T-helper 2 cell (primary cell): ENCODE measurements around the gene BAIAP2L1.

Experiments
- DNase-seq, 5 experiments: peaks; one replicate each; pipeline versions ENCODE4 v3.0.0 to v3.0.0-alpha.2; 2012 to 2022

BAIAP2L1 gene

DNA sequence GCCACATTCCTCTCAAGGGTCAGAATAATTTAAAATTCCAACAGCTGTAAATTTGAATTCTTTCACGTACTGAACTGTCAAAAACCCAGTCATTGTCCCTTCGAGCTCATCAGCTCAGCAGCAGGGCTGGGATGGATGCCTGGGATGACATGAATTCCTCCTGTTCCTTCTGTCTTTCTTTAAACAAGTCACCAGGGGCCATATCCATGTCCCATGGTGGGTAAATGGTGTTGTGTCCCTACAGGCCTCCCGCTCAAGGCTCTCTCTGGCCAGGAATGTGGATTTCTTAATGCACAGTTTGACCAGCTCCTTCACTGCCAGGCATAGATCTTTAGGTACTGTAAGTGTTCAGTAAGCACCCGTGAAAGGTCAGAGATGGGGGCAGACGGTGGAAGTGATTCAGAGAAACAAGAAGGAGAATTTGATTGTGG is 135.0 kb downstream of the BAIAP2L1 start:
- no peak for DNase-seq

DNA sequence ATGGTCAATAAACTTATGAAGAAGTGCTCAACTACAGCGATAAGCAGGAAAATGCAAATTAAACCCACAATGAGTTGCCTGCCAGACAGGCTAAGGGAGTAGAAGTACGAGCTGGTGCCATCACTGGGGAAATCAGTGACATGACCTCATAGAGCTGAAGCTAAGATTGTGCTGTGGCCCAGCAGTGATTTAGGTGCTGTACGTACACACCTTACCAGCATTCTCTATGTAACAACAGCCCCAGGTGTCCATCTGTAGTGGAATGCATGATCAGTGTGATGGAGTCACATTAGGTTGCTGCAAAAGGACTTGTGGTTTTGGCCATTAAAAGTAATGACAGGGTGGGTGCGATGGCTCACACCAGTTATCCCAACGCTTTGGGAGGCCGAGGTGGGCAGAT is 143.2 kb downstream of the BAIAP2L1 start:
- no peak for DNase-seq

DNA sequence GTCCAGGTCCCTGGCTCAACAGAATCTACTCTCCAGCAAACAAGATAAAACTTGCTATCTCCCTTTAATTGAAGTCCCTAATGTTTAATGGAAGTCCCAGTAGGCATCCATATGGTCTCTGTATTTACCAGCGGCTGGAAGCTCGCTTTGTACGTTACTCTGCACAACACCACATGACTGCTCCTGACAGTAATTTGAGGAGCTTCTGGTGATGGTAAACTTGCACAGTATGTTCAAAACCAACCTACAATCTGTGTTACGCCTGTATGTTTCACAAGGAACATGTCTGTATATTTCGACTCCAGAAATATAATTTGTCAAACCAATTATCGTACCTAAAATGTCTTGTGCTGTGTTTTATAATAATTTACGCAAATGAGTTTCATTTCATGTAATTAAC is 144.5 kb downstream of the BAIAP2L1 start:
- no peak for DNase-seq

DNA sequence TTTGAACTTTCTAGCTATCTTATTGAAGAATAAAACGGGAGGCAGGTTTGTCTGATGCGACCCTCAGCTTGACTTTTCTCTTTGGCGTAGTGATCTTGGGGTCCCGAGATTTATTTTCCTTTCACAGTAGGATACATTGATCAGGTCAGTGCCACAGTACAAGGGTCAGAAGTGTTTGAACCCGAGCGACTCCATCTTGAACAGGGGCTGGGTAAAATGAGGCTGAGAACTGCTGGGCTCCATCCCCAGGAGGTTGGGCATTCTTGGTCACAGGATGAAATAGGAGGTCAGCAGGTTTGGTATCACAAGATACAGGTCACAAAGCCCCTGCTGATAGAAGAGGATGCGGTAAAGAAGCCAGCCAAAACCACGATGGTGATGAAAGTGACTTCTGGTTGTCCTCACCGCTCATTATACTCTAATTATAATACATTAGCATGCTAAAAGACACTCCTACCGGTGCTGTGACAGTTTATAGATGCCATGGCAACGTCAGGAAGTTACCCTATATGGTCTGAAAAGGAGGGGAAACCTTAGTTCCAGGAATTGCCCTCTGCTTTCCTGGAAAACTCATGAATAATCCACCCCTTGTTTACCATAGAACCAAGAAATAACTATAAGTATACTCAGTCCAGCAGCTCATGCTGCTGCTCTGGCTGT is 145.8 kb downstream of the BAIAP2L1 start:
- DNase-seq: peak in 1 of 5 experiments; percentile 74

DNA sequence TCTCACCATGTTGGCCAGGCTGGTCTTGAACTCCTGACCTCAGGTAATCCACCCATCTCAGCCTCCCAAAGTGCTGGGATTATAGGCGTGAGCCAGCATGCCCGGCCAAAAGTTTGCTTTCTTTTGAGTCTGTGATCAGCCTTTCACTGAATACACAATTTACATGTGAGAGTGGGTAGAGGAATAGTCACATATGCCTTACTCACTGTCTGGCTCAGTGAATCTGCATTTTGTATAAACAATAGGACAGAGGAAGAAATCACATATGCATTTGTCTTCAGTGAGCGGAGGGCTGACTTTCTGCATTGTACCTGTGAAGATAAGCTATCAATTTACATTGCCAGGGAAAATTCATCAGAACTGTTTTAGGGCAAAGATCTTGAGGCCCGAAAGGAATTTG is 146.4 kb downstream of the BAIAP2L1 start:
- DNase-seq: no peak

DNA sequence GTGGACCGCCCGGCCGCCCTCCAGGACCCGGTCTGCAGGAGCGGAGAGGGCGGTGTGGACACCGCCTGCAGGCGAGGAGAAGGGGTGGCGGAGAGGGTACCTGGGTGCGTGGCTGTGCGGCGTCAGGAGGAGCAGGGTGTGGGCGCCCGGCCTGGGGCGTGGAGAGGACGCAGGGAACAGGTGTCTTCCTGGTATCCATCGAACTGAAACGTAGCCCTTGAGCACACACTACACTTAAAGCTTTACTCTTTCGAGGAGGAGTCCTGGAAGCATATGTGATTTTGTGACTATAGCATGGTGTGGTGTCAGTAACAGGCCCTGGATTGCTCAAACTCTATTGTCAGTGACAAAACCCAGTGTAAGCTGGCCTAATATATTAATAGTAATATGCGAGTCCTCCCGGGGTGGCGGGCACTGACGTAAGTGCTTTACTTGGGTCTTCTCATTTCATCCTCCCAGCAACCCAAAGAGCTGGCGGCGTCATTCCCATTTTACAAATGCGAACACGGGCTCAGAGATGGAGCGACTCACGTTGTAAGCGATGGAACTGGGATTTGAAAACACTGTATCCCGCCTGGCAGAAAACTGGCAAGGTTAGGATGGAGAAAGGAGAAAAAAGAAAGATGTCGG is 148.3 kb downstream of the BAIAP2L1 start:
- DNase-seq: no peak

DNA sequence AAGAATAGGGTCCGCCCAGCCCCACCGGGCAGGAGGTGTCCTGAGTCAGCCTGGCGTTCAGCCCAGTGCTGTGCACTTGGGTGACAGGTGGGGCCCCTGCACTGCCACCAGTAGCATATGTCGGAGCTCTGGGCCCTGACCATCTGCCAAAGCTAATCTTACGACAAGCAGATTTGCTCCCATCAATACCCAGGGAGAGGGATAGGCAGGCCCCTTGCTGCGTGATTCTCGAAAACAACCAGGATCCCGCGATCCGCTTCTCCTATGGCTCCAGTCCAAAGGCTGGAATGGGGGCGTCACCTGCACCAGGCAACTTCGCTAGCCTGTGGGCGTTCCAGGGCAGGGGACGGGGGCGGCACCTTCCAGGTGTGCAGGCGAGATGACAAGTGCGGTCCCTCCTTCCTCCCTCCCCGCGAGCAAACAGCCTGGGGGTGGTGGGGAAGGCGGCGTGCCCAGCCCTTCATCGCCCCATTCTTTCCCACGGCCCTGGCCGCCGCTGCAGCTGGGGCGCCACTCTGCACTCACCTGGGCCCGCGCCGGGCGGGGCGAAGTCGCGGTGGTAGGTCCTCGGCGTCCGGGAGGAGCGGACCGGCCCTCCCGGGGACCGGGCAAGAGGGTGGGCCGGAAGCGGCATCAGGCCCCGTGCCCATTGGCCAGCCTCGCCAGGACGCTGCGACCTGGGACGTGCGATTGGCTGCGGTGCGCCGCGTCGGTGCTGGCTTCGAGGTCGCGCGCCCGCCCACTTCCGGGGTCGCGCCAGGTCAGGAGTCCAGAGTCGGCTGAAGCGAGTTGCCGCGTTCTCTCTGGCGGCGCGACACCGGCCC is 149.1 kb downstream of the BAIAP2L1 start, which contains the start of gene TECPR1:
TSS of gene TECPR1 (minus strand) at position 632 of the 824 bp plus-strand sequence. CDS start 6,086 bp downstream, outside the sequence.
- DNase-seq: peak; percentile 82 to 93 (median 84)

DNA sequence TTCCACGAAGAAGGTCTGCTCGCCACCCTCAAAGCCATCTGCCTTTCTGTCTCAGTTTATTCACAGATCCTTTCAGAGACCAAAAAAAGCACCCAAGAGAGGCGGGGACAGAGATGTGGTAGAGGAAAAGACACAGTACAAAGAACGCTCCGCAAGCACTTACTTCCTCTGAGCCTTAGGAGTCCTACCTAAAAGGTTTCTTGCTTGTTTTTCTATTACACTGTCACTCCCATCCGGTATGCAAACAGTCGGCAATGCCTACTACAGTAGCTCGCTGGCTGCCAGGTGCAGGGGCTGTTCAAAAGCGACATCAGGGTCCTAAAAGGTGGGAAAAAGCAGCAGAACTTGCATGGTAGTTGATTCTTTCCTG is 149.7 kb downstream of the BAIAP2L1 start:
- DNase-seq: peak in 3 of 5 experiments; percentile 18 to 83 (median 54)

DNA sequence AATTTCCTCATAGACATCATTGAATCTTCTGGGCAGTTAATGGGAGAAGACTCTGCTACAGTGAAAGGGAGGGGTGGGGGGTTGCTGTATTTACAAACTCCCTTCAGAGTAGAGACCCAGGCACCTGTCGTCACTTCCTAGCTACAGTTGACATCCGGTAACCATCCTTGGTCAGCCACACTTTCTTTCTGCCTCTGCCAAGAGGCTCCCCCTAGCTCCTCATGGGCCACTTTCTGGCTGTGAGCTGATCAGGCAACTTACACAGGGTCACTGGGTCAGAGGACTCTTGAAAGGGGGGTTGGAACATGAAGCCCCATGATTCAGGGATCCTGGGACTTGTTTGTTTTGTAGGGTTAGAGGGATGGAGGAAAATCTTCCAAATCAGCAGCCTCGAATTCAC is 150.1 kb downstream of the BAIAP2L1 start:
- peak in 3 of 5 experiments; percentile 27 to 84 (median 38) for DNase-seq

DNA sequence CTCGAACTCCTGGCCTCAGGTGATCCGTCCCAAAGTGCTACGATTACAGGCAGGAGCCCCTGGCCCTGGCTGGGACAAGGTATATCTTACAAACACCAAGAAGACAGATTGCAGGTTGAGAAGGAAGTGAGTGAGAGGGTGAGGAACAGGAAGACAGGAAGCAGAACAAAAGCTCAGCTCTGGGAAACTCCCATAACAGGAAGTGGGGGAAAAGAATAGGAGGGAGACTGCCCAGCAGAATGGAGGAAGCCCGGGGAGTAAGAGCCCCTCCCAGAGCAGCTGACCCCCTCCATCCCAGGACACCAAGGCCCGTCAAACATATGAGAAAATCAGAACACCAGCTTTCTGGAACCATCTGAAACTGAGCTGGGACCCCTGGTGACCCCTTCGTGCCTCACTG is 151.8 kb downstream of the BAIAP2L1 start:
- no peak for DNase-seq

DNA sequence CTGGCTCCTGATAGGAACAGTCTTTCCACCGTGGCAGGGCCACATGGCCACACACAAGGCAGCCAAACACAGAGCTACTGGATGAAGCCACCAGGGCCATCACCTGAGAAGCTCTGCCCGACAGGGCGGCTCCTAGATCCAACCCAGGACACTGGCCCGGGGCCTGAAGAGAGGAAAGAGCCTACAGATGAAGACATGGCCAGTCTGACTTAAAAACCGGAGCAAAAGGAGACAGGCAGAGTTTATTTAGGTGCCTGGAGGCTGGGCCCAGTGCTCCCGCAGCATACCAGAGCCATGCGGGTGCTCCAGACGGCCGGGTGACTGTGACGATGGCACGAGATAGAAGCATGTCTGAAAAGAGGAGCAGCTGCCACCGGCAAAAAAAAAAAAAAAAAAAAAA is 152.7 kb downstream of the BAIAP2L1 start:
- DNase-seq: no peak

DNA sequence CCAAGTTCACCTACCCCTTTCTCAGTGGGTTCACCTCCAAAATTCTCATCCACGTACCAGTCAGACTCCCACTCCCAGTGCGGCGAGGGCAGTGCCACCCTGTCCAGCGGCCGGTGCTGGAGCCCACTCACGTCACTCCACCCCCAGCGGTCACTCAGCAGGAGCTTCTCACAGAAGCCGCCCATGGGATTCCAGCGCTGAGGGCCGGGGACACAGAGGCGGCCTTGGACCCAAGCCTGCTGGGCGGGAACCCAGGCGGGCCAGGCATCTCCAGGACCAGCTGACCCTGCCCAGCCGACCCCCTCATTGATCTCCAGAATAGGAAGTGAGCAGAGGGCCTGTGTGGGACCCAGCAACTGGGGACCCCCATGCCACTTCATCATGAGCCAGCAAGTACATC is 156.0 kb downstream of the BAIAP2L1 start:
- no peak for DNase-seq

DNA sequence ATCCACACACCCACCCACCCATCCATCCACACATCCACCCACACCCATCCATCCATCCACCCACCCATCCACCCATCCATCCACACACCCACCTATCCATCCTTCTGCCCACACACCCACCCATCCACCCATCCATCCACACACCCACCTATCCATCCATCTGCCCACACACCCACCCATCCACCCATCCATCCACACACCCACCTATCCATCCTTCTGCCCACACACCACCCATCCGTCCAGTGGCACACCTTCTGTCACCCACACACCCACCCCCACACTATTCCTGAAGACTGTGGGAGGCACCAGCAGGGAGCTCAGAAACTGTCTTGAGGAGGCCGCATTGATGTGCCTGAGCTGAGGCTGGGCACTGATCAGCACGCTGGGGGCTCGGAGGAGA is 158.0 kb downstream of the BAIAP2L1 start:
- no peak for DNase-seq

DNA sequence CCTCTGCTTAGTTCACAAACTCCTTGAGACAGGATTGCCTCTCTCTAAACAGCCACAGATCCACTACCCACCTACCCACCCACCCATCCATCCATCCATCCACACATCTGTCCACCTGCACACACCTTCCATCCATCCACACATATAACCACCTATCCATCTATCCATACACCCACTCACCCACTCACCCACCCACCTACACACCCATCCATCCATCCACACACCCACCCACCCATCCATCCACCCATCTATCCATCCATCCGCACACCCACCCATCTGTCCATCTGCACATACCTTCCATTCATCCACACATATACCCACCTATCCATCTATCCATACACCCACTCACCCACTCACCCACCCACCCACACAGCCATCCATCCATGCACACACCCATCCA is 158.5 kb downstream of the BAIAP2L1 start:
- no peak for DNase-seq

DNA sequence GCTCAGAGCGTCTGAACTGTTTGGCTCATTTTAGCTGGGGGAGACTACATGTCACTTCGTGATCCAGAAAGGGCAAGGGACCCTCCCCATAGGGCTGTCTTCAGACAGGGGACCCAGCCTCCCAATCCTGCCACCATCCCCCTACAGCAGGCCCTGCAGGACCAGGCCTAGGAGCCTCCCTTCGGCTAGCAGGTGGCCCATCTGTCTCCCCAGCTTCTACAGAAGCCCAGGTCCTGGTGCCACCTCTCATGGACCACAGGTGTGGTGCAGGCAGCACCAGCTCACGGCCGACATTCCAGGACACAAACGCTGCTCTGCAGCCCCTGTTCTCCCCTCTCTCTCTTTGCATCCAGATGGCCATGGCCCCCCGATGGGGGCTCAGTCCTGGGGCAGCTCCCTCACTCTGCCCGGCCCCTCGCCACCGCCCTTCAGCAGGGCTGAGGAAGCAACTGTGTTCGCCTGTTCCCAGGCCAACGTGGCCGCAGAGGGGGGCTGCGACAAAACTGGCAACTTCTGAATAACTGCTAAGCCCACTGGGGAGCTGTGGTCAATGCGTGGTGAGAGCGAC is 159.1 kb downstream of the BAIAP2L1 start:
- DNase-seq: no peak
